OCI-LY1 (cell line): ENCODE data around the gene EVC.

Experiments used
- H2AFZ ChIP-seq: fragments of 200-600 bp; sonication (generic), shearing (Covaris generic); 2 replicates; pipeline ENCODE4 v1.6.0; 2014; ENCODE audit warnings: antibody characterized with exemption, mild to moderate bottlenecking, low read length
- H3F3A ChIP-seq: fragments of 200-600 bp; sonication (generic), shearing (Covaris generic); 2 replicates; pipeline ENCODE4 v1.6.0; 2014; ENCODE audit warnings: mild to moderate bottlenecking, antibody characterized with exemption, low read length, moderate library complexity; ENCODE audit not compliant: insufficient read depth
- H3K27ac ChIP-seq: fragments of 200-600 bp; sonication (generic); 2 replicates; pipeline ENCODE4 v1.5.1; 2014; ENCODE audit warnings: low read length, mixed run types, mild to moderate bottlenecking, low read depth; ENCODE audit not compliant: poor library complexity, severe bottlenecking
- H3K27me3 ChIP-seq: fragments of 200-600 bp; sonication (generic); 2 replicates; pipeline ENCODE4 v1.6.0; 2014; ENCODE audit warnings: antibody characterized with exemption, mild to moderate bottlenecking, low read length, moderate library complexity; ENCODE audit not compliant: insufficient read depth
- H3K36me3 ChIP-seq: fragments of 200-600 bp; sonication (generic); 2 replicates; pipeline ENCODE4 v1.6.1; 2014; ENCODE audit warnings: mild to moderate bottlenecking, antibody characterized with exemption, low read length, moderate library complexity, mixed read lengths; ENCODE audit not compliant: insufficient read depth
- H3K4me1 ChIP-seq: fragments of 200-600 bp; sonication (generic); 2 replicates; pipeline ENCODE4 v1.5.1; 2014; ENCODE audit warnings: mild to moderate bottlenecking, low read length, moderate library complexity; ENCODE audit not compliant: insufficient read depth, severe bottlenecking
- H3K4me2 ChIP-seq: fragments of 200-600 bp; sonication (generic), shearing (Covaris generic); 2 replicates; pipeline ENCODE4 v1.6.1; 2014; ENCODE audit warnings: low read length
- H3K4me3 ChIP-seq: fragments of 200-600 bp; sonication (generic); 2 replicates; pipeline ENCODE4 v1.5.1; 2014; ENCODE audit warnings: low read length, low read depth, mild to moderate bottlenecking, mixed read lengths; ENCODE audit not compliant: poor library complexity, severe bottlenecking
- H3K79me2 ChIP-seq: fragments of 200-600 bp; shearing (Covaris generic); 2 replicates; pipeline ENCODE4 v1.6.1; 2016; ENCODE audit warnings: mixed run types, low read length, mixed read lengths; ENCODE audit not compliant: insufficient read depth
- H3K9ac ChIP-seq: fragments of 200-600 bp; sonication (generic), shearing (Covaris generic); 2 replicates; pipeline ENCODE4 v1.6.1; 2014; ENCODE audit warnings: mild to moderate bottlenecking, low read length, mixed read lengths
- H3K9me2 ChIP-seq: fragments of 200-600 bp; sonication (generic), shearing (Covaris generic); 2 replicates; pipeline ENCODE4 v1.6.1; 2014; ENCODE audit warnings: low read depth, mild to moderate bottlenecking, low read length, mixed read lengths
- H3K9me3 ChIP-seq: fragments of 200-600 bp; shearing (Covaris generic); 2 replicates; pipeline ENCODE4 v1.6.1; 2014; ENCODE audit warnings: low read length, mixed read lengths
- H4K20me1 ChIP-seq: fragments of 200-600 bp; sonication (generic), shearing (Covaris generic); 2 replicates; pipeline ENCODE4 v1.6.0; 2016; ENCODE audit warnings: mild to moderate bottlenecking, low read length; ENCODE audit not compliant: insufficient read depth
- EZH2 ChIP-seq: fragments of 200-600 bp; sonication (generic), shearing (Covaris generic); IDR thresholded peaks from 2 replicates; pipeline ENCODE4 v1.8.0; 2017; ENCODE audit warnings: borderline replicate concordance, mixed run types, mild to moderate bottlenecking, antibody characterized with exemption, low read length, moderate library complexity, mixed read lengths
- TF ChIP-seq, protein P1 (sequence below): fragments of 200-600 bp; sonication (generic), shearing (Covaris generic); IDR thresholded peaks from 2 replicates; pipeline ENCODE4 v1.5.1; 2017; ENCODE audit warnings: mild to moderate bottlenecking, antibody characterized with exemption, low read length, moderate library complexity, mixed read lengths

EVC gene

GRCh38 chr4:5710065-5710960 lies 688 bp upstream of the EVC start:
- Histone ChIP-seq H3K27ac (peak overlapping the region; percentile 95), H2AFZ (peak overlapping the region; percentile 48; the same call in 1 of the 2 replicates), H3K9ac (peak overlapping the region; percentile 60), H3K27me3 (no peaks in the 10 kb centered on the region), H3K4me3 (peak overlapping the region; percentile 64), H3K79me2 (no peaks in the 10 kb centered on the region), H3K36me3 (peaks cover 4% of the 10 kb centered on the region; the same call in 1 of the 2 replicates), H3K4me2 (peak overlapping the region; percentile 72), H3K4me1 (peaks cover 55% of the 10 kb centered on the region), H3F3A (no peaks in the 10 kb centered on the region), H4K20me1 (no peaks in the 10 kb centered on the region), H3K9me3 (no peaks in the 10 kb centered on the region), H3K9me2 (no peaks in the 10 kb centered on the region)
- TF ChIP-seq, protein P1, sequence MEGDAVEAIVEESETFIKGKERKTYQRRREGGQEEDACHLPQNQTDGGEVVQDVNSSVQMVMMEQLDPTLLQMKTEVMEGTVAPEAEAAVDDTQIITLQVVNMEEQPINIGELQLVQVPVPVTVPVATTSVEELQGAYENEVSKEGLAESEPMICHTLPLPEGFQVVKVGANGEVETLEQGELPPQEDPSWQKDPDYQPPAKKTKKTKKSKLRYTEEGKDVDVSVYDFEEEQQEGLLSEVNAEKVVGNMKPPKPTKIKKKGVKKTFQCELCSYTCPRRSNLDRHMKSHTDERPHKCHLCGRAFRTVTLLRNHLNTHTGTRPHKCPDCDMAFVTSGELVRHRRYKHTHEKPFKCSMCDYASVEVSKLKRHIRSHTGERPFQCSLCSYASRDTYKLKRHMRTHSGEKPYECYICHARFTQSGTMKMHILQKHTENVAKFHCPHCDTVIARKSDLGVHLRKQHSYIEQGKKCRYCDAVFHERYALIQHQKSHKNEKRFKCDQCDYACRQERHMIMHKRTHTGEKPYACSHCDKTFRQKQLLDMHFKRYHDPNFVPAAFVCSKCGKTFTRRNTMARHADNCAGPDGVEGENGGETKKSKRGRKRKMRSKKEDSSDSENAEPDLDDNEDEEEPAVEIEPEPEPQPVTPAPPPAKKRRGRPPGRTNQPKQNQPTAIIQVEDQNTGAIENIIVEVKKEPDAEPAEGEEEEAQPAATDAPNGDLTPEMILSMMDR, result peak; percentile 30; the same call in 1 of the 2 replicates
- no peak for TF ChIP-seq EZH2

GRCh38 chr4:5711479-5712184 lies 631 bp downstream of the EVC start:
- Histone ChIP-seq H3F3A (no peaks in the 10 kb centered on the region), H3K9me3 (no peaks in the 10 kb centered on the region), H3K9me2 (no peaks in the 10 kb centered on the region), H3K79me2 (no peaks in the 10 kb centered on the region), H3K27ac (no peak overlapping the region), H4K20me1 (no peaks in the 10 kb centered on the region), H2AFZ (no peak overlapping the region), H3K27me3 (no peaks in the 10 kb centered on the region), H3K36me3 (peaks cover 4% of the 10 kb centered on the region; the same call in 1 of the 2 replicates), H3K9ac (peak overlapping the region; percentile 70), H3K4me2 (peak overlapping the region; percentile 95), H3K4me3 (peak overlapping the region; percentile 74), H3K4me1 (peaks cover 54% of the 10 kb centered on the region)
- TF ChIP-seq, protein P1, result no peak; the same call in 1 of the 2 replicates
- TF ChIP-seq EZH2, result no peak

DNA sequence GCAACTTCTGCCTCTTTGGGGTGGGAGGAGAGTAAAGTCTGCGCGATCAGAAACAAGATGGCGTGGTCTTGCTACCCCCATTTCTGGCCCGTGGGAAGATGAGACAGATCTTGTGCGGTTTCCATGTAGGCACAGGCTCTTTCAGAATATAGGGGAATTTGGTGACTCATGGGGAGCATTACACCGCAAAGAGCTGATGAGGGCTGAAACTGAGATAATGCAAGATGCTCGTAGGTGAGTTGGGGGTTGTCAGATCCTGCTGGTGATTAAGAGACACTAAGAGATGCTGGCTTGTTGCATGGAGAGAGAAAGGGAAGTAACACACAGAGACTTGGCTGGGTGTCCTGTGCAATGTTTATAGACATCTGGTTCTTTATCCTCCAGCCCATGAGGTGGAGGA lies 1.5 kb downstream of the EVC start:
- peak overlapping the region; percentile 70; the same call in 1 of the 2 replicates for H3K9ac ChIP-seq
- H2AFZ ChIP-seq, result no peak overlapping the region
- no peaks in the 10 kb centered on the region for H3F3A ChIP-seq
- TF ChIP-seq, protein P1, result no peak
- no peak for TF ChIP-seq EZH2
- H3K9me2 ChIP-seq, result no peaks in the 10 kb centered on the region
- H3K4me3 ChIP-seq, result peak overlapping the region; percentile 74
- H3K27ac ChIP-seq, result no peak overlapping the region
- H3K27me3 ChIP-seq, result no peaks in the 10 kb centered on the region
- peaks cover 4% of the 10 kb centered on the region; the same call in 1 of the 2 replicates for H3K36me3 ChIP-seq
- peaks cover 45% of the 10 kb centered on the region for H3K4me1 ChIP-seq
- no peaks in the 10 kb centered on the region for H3K9me3 ChIP-seq
- no peaks in the 10 kb centered on the region for H4K20me1 ChIP-seq
- no peaks in the 10 kb centered on the region for H3K79me2 ChIP-seq
- H3K4me2 ChIP-seq, result peak overlapping the region; percentile 95
